ENCODE data around the gene PAX3.

Gene PAX3

GRCh38 chr2:222264791-222265320 lies 33.9 kb downstream of the PAX3 start:
- ATAC-seq: no peak

DNA sequence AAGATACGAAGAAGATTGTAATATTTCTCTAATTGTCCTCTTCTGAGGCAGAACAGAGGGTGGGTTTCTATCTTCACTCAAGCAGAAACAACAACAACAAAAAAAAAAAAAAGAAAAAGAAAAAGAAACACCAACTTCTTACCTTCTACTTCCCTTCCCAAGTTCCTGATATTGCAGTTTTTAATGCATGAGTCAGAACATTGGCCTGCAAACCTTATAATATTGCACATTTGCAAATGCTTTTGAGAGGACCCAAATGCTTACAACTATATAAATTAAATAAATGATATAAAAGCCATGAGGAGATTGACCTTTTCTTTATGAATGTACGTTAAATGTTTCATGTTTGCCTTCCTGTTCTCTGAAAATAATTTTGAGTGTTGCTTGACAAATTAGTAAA lies 37.3 kb downstream of the PAX3 start:
- no peak for ATAC-seq

DNA sequence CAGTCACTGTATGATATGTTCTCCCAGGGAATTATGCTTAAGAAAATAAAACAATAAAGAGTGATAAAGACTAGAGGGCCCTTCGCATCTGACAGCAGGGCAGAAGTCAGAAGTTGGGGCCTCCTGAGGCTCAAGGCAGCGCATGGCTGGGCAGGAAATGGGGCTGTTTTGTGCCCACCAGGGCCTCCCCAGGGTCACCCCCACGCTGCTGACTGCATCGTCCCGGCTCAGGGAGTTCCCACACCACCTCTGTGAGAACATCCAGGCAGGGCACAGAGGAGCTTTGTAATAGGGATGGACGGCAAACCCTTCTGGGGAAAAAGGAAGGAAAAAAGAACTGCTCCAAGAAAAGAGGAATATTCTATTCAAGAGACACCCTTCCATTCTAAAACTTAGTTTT lies 41.2 kb downstream of the PAX3 start:
- no peak for ATAC-seq

DNA sequence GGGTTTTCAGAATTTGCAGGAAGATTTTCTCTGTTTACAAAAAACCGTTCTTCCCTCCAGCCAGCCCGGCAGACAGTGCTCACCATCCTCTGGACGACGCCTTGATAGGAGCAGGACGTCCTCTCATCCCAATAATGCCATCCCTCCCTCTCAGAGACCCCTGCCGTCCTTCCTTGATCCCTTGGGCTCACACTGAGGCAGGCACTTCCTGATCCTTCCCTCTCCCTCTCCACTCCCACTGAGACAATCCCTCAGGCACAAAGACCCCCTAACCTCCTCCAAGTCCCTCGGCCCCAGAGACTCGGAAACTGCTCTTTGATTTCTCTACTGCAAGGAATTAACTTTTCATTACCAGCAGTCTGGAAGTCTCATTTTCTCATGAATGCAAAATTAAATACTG lies 42.5 kb downstream of the PAX3 start:
- no peak for ATAC-seq

- no peak for ATAC-seq
Observed at GRCh38 chr2:222255090-222255489, 43.7 kb downstream of the PAX3 start.

- ATAC-seq: no peak
Observed at GRCh38 chr2:222250313-222250712, 48.5 kb downstream of the PAX3 start.

GRCh38 chr2:222249444-222249843 lies 49.4 kb downstream of the PAX3 start:
- no peak for ATAC-seq

- ATAC-seq: no peak
Observed at GRCh38 chr2:222248818-222249217, 50.0 kb downstream of the PAX3 start.

- no peak for ATAC-seq
Observed at GRCh38 chr2:222248256-222248655, 50.5 kb downstream of the PAX3 start.

- ATAC-seq: peak; percentile 71 to 79
Observed at GRCh38 chr2:222242532-222242931, 56.3 kb downstream of the PAX3 start.

DNA sequence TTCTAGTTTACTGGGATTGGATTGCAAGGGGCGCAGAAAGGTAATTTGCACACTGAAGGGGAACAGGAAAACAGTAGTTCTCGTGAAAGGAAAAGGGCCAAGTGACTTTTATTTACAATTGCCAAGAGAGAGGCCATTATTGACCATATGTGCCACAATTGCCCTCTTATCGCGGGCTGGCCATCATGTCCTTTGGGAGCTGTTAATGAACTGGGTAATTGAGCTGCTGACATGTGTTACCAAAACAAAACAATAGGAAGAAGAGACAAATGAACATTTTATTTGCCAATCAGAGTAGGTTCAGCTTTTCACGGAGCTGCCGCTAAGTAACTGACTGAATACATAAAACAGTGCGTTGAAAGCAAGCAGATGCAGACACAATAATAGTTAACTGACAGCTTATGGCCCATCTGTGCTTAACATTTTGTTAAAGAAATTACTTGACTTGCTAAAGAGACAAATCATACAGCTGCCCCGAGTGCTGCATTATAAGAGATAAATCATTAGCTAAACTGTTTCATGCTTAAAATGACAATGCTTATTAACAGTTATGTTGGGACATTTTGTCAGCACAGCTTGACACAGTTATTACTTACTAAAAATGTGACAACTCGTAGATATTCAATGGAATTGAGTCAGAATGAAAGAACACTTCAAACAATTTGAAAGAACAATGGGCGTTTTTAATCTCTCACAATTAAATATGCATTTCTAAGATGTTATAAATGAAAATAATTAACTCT lies 57.5 kb downstream of the PAX3 start:
- ATAC-seq: peak; percentile 32 to 52

GRCh38 chr2:222240676-222241049 lies 58.1 kb downstream of the PAX3 start:
- ATAC-seq: no peak

GRCh38 chr2:222239945-222240675 lies 58.7 kb downstream of the PAX3 start:
- no peak for ATAC-seq

DNA sequence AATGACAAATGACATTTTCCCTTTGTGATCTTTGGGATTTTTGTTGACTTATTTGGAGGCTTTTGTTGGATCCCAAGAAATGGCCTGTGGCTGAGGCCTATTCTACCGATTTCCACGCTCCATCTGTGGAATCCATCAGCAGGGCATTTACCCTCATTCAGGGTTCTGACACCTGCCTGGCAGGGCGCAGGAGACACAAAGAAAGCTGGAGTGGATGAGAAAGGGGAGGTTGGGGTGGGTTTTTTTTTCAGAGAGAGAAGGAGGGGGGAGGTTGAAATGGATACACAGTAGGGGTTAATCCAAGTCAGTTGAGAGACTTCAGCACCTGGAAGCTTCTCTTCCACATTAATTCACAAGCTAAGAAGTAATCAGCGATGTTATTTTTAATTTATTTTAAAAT lies 59.7 kb downstream of the PAX3 start:
- no peak for ATAC-seq

- ATAC-seq: no peak
Observed at GRCh38 chr2:222238072-222238471, 60.7 kb downstream of the PAX3 start.

- no peak for ATAC-seq
Observed at GRCh38 chr2:222232839-222233238, 66.0 kb downstream of the PAX3 start.

DNA sequence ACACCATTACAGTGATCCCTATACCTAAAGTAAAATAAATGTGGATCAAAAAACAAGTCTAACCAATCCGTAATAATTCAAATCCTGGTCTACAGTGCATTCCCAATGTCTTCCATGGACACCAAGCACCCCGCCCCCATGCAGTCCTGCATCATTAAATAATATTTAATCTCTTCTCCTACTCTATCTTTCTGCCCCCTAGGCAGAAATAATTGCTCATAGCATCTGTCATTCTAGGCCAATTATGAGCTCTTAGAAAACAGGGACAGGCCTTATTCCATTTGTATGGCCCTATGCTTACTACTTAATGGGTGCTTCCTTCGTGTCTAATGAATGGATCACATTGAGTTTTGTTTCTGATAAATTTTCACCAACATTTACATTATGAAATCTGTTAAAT lies 66.4 kb downstream of the PAX3 start:
- ATAC-seq: no peak

- no peak for ATAC-seq
Observed at GRCh38 chr2:222228054-222228453, 70.7 kb downstream of the PAX3 start.

- no peak for ATAC-seq
Observed at GRCh38 chr2:222218786-222219185, 80.0 kb downstream of the PAX3 start.

DNA sequence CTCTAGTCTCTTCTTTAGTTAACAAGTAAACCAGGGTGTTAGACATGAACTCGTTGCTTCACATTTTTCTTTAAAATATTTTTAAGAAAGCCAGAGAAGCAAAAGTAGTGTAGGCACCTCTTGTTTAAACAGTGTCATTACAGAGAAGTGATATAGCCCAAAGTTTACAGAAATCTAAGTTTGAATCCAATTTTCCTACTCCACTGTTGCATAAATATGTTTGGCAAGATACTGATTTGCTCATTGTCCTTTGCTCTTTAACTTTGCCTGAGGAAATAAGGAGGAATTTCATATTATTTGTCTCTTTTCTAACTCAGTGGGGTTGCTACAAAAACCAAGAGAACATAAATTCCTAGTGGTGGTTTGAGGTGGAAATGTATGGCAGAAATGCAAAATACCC lies 81.1 kb downstream of the PAX3 start:
- no peak for ATAC-seq

DNA sequence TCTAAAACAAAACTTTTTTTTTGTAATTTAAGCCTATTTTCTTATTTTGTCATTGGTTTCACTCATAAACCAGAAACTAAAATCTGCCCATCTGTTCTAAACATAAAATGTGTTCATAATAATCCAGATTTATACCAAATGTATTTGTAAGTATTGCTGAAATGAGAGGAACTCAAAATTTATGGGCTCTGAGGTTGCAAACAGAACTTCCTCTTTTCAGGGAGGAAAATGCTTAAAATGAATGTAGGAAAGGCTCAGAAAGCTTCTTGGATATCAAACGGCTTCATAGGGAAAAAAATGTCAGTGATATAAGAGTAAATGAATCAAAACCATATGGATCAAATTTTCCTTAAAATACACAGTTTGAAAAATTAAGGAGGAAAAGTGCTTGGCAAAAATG lies 83.9 kb downstream of the PAX3 start:
- no peak for ATAC-seq

GRCh38 chr2:222213049-222213448 lies 85.7 kb downstream of the PAX3 start:
- ATAC-seq: no peak

DNA sequence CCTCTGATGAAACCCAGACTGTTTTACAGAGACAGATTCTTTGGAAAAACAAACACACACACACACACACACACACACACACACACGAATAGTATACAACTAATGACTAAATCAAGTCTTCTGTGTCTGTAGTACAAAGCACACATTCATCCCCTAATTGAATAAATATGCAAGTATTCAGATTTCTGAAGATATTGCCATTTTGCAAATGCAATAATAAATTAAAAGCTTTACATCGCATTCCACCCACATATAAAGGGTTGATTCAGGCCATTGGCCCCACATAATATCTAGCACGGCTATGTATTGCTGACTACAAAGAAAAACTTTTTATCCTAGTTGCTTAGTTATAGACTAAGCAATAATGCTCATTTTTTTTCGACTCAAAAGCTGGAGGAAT lies 86.2 kb downstream of the PAX3 start:
- ATAC-seq: no peak

GRCh38 chr2:222208010-222208690 lies 90.6 kb downstream of the PAX3 start:
- ATAC-seq: no peak

Data from activated CD4-positive, CD25-positive, alpha-beta regulatory T cell treated with anti-CD3 and anti-CD28 coated beads, Interleukin-2, amount 50 U/mL, for 24 hours (primary cell).